ENCODE results near the gene RAB18. TPM values are rescaled to one million over a fixed set of nuclear protein-coding genes. Genes with fewer than 3 reads are reported as not detected.

Gene RAB18
- total and polyA plus RNA-seq, 10 of the 15 experiments (the other 5 are each of a cell fraction or from before 2014, with no cell fraction given): 13.4 to 98.8 (median 42.1) TPM

DNA sequence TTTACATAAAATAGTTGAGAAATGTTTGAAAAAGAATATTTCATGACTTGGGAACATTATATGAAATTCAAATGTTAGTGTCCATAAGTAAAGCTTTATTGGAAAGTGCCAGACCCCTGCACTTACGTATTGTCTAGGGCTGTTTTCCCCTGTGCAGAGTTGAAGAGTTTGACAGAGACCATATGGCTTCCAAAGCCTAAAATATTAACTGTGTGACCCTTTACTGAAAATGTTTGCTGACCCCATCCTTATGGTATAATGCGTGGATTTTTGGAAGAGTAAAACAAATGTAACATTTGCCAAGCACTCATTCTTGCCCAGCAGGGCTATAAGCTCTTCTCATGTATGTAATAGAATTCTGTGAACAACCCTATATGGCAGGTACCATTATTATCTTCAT lies 40.1 kb upstream of the RAB18 start (continued):
- TF ChIP-seq, protein P1, sequence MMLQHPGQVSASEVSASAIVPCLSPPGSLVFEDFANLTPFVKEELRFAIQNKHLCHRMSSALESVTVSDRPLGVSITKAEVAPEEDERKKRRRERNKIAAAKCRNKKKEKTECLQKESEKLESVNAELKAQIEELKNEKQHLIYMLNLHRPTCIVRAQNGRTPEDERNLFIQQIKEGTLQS (IDR thresholded peaks at IDR 0.05; ENCODE audit: borderline replicate concordance, extremely low read depth, low read depth, low read length): no peak
- no peak for TF ChIP-seq RELA (IDR thresholded peaks at IDR 0.05; ENCODE audit: borderline replicate concordance, partially characterized antibody)
- no peak for TF ChIP-seq TCF3 (IDR thresholded peaks at IDR 0.05; ENCODE audit: borderline replicate concordance, insufficient read depth, low read depth, low read length)
- TF ChIP-seq TCF12 (IDR thresholded peaks at IDR 0.05; ENCODE audit: low read depth, low read length): no peak
- no peak for TF ChIP-seq WRNIP1 (IDR thresholded peaks at IDR 0.05; ENCODE audit: borderline replicate concordance, low read depth, low read length)
- no peak for TF ChIP-seq POU2F2 (IDR thresholded peaks at IDR 0.05; ENCODE audit: borderline replicate concordance, low read depth, low read length)
- no peak for TF ChIP-seq SPI1 (IDR thresholded peaks at IDR 0.05; ENCODE audit: borderline replicate concordance, insufficient read depth, low read depth, low read length)
- TF ChIP-seq, protein P2, sequence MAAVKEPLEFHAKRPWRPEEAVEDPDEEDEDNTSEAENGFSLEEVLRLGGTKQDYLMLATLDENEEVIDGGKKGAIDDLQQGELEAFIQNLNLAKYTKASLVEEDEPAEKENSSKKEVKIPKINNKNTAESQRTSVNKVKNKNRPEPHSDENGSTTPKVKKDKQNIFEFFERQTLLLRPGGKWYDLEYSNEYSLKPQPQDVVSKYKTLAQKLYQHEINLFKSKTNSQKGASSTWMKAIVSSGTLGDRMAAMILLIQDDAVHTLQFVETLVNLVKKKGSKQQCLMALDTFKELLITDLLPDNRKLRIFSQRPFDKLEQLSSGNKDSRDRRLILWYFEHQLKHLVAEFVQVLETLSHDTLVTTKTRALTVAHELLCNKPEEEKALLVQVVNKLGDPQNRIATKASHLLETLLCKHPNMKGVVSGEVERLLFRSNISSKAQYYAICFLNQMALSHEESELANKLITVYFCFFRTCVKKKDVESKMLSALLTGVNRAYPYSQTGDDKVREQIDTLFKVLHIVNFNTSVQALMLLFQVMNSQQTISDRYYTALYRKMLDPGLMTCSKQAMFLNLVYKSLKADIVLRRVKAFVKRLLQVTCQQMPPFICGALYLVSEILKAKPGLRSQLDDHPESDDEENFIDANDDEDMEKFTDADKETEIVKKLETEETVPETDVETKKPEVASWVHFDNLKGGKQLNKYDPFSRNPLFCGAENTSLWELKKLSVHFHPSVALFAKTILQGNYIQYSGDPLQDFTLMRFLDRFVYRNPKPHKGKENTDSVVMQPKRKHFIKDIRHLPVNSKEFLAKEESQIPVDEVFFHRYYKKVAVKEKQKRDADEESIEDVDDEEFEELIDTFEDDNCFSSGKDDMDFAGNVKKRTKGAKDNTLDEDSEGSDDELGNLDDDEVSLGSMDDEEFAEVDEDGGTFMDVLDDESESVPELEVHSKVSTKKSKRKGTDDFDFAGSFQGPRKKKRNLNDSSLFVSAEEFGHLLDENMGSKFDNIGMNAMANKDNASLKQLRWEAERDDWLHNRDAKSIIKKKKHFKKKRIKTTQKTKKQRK (IDR thresholded peaks at IDR 0.05; ENCODE audit: low read depth, low read length): no peak

DNA sequence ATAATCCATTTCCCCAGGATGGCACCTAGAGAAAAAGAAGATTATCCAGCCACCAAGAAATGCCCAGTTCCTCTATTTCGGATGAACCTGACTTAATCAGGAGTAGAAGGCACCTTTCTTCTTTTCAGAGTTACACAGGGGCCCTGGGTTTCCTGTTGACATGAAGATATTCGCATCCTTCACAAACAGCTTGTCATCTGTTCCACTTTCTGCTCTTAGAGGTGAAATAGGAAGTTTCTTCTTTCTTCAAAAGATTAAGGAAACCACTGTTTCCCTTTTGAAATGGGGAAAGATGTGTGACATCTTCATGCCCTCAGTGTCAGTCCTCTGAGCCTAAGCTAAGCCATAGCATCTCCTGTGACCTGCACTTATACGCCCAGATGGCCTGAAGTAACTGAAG lies 39.1 kb upstream of the RAB18 start:
- in situ Hi-C loops (cut with MboI): loop anchor here (10.0 kb wide), 1 partner anchor 1690 kb away; no protein-coding TSS in a partner anchor
- no peak overlapping the region for H3K9ac ChIP-seq (ENCODE audit: control insufficient read depth, insufficient read depth, low read length)
- no peaks in the 10 kb centered on the region for H4K20me1 ChIP-seq (ENCODE audit: control insufficient read depth, insufficient read depth)
- no peaks in the 10 kb centered on the region for H3K36me3 ChIP-seq (ENCODE audit: control insufficient read depth in 2 of 2, insufficient read depth in 2 of 2, low read length in 1 of 2)
- DNase-seq (ENCODE audit: low read depth, low spot score): peak; percentile 12
- CTCF ChIA-PET: no interaction called here
- POLR2A ChIA-PET: no interaction called here
- no peak overlapping the region for H3K4me2 ChIP-seq (ENCODE audit: control insufficient read depth, insufficient read depth)
- H3K27me3 ChIP-seq (replicated peaks in 1 of 2; ENCODE audit: control insufficient read depth in 2 of 2, insufficient read depth in 2 of 2, low read length in 1 of 2): no peaks in the 10 kb centered on the region
- RAD21 ChIA-PET (ENCODE audit: unreplicated experiment): no interaction called here
- SMC1A ChIA-PET (ENCODE audit: uncharacterized antibody, unreplicated experiment): no interaction called here
- BruUV-seq (replicated peaks): no TSS peak
- ATAC-seq: no peak; the same call in 2 of the 3 replicates
- intact Hi-C loops (cut with micrococcal nuclease; ENCODE audit: unreplicated experiment): no loop called here
- H3K4me1 ChIP-seq (ENCODE audit: control insufficient read depth, insufficient read depth, low read length): no peaks in the 10 kb centered on the region
- no peaks in the 10 kb centered on the region for H3K79me2 ChIP-seq (ENCODE audit: control insufficient read depth, insufficient read depth, low read length)
- TF ChIP-seq HCFC1 (IDR thresholded peaks at IDR 0.05; ENCODE audit: low read length) (no peak), SPI1 (IDR thresholded peaks at IDR 0.05; ENCODE audit: borderline replicate concordance, insufficient read depth, low read depth, low read length) (peak; percentile 73; the same call in 1 of the 2 replicates), TCF3 (IDR thresholded peaks at IDR 0.05; ENCODE audit: borderline replicate concordance, insufficient read depth, low read depth, low read length) (no peak)
- TF ChIP-seq, protein P1 (IDR thresholded peaks at IDR 0.05; ENCODE audit: borderline replicate concordance, extremely low read depth, low read depth, low read length): no peak
- TF ChIP-seq, protein P3, sequence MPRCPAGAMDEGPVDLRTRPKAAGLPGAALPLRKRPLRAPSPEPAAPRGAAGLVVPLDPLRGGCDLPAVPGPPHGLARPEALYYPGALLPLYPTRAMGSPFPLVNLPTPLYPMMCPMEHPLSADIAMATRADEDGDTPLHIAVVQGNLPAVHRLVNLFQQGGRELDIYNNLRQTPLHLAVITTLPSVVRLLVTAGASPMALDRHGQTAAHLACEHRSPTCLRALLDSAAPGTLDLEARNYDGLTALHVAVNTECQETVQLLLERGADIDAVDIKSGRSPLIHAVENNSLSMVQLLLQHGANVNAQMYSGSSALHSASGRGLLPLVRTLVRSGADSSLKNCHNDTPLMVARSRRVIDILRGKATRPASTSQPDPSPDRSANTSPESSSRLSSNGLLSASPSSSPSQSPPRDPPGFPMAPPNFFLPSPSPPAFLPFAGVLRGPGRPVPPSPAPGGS (IDR thresholded peaks at IDR 0.05; ENCODE audit: borderline replicate concordance, insufficient read depth, low read depth, low read length, poor library complexity, severe bottlenecking): no peak
- no peak overlapping the region for H3K4me3 ChIP-seq
- no peak for FAIRE-seq
- 14% methylated on average over 3 of the region's 3 CpGs for WGBS (ENCODE audit: insufficient coverage, insufficient replicate concordance, low lambda C conversion rate, missing lambda C conversion rate)
- no peak overlapping the region for H2AFZ ChIP-seq (ENCODE audit: control insufficient read depth, low read depth, low read length)
- no peak overlapping the region for H3K27ac ChIP-seq (ENCODE audit: control insufficient read depth, insufficient read depth)
- H3K9me3 ChIP-seq (replicated peaks; ENCODE audit: control insufficient read depth, insufficient read depth, low read length): no peaks in the 10 kb centered on the region

Measured in GM12878 (cell line).